ENCODE measurements around the gene TMEM154.

Gene TMEM154

GRCh38 chr4:152626790-152627189, 53.0 kb downstream of the TMEM154 start:
- DNase-seq: no peak

DNA sequence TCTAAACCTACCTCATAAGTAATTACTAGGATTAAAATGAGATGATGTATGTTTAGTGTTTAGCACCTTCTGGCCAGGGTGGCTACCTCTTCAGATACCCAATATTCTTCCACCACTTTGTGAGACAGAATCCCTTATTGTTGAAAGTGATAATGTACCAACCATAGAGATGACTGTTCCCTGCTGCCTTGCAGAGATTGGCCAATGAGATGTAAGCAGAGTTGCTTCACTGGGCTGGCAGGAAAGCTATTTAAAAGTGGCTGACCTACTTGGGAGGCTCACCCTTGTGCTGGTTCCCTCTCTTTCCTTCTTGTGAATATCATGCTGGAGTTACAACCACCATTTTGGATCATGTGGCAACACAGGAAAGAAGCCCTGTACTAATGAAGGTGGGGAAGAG, 58.9 kb downstream of the TMEM154 start:
- no peak for DNase-seq

- no peak for DNase-seq
These were observed 59.6 kb downstream of the TMEM154 start for GRCh38 chr4:152620218-152620617.

DNA sequence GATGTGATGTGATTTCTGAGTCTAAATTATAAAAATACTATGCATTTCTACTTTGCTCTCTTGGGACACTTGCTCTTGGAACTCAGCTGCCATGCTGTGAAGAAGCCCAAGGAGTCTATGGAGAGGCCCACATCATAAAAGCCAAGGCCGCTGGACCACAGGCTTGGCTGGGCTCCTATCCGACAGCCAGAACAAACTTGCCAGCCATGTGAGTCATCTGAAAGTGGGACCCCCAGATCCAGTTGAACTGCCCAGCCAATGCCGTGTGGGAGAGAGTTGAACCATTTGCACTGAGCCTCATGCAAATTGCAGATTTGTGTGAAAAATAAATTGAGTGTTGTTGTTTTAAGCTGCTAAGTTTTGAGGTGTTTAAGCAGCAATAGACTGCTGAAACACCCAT, 60.2 kb downstream of the TMEM154 start:
- DNase-seq: no peak

DNA sequence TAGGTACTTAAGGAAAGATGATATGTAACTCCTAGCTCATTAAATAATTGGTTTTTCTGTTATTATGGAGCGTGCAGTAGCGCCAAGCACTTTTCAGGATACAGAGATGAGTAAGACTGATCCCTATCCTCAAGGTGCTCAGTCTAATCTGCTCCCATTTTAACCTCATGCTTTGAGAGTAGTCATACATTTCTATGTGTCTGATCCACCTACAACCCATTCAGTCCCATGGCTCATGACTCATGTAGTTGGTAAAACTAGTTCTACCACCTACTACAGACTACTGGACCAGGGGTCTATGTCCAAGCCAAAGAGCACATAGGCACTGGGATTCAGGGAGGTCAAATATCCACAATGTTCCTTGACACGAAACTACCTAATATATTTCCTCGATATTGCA, 60.8 kb downstream of the TMEM154 start:
- no peak for DNase-seq

DNA sequence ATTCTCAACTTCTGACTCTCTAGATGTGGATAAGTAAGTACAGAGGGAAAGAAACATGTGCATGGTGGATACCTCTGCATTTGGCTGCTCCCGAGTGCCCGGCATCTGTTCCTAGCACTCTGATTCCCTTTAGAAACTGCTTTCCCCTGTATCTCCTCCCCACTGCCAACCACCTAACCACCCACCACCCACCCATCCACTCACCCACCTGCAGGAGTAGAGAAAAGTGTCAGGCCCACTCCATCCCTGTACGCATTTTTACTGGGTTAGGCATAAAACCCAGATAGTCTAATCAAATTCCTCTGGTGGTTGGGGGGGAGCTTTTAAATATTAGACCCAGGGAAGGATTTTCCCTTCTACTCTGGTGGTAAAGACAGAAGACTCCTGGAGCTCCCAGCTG, 63.0 kb downstream of the TMEM154 start:
- no peak for DNase-seq

DNA sequence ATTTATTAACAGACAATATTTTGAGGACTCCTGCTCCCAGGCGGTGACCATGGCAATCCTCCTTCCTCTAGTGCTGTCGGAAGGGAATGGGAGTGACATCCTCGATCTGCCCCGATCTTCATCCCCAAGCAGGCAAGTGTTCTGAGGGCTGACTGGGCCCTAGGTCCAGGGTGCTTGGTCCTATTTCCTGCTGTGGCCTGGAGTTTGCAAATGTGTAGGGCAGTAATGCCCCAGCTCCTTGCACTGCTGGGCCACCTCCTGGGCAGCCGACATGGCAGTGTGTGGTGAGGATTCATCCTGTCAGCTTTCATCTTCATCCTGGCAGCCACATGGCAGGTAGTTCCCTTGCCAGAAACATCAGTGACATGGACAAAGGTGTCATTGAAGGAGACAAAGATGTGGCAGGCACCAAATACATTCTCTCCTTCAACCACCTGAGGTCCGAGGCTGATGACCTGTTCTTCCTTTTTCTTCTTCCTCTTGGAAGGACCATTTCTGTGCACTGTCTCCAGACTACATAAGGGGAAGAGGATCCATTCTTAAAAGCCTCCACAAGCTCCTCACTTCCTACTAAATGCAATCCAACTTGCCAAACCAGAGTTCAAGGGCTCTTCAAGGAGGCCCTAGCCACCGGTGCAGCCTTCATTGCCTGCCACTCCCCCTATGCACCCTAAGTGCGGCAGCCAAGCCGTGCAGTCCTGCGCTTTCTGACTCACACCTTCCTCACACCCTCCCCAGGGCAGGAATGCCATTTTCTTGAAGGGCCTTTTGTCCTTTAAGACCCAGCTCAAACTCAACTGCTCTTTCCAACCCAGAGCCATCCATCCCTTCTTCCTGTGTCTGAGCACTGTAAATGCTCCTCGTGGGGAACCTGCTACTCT, 65.7 kb downstream of the TMEM154 start:
- no peak for DNase-seq

GRCh38 chr4:152613351-152613750, 66.4 kb downstream of the TMEM154 start:
- DNase-seq: no peak

DNA sequence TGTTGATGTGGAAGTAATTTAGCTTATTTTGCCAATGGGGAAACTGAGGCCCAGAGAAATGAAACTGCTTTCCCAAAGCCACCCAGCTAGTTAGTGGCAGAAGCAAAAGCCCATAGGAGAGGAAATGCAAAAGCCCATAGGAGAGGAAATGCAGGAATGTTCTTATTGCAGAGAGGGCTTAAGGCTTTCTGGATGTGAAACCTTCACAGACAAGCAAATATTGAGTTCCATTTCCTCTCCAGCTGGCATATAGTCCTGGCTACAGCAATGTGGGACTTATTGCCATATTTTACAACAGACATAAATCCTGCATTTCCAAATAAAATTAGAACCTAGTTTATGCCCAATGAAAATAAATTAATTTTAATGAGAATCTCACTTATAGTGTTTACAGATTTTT, 69.7 kb downstream of the TMEM154 start:
- DNase-seq: no peak

DNA sequence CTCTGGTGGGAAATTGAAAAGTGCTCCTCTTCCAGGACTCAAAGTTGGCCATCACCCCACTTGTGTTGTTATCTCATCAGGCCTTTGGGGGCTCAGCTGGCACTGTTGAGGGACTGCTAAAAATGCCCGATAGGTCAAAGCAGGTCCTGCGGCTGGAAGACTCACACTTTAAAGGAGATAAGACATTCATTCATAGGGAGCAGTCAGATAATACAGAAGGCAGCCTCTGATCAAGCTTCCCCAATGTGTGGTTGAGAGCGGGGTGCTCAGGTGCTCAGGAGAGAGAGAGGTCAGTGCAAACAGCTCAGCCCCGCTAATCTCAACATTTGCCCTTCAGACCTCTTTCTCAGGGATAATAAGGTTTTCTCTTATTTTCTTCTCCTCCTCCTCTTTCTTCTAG, 70.3 kb downstream of the TMEM154 start:
- DNase-seq: no peak

DNA sequence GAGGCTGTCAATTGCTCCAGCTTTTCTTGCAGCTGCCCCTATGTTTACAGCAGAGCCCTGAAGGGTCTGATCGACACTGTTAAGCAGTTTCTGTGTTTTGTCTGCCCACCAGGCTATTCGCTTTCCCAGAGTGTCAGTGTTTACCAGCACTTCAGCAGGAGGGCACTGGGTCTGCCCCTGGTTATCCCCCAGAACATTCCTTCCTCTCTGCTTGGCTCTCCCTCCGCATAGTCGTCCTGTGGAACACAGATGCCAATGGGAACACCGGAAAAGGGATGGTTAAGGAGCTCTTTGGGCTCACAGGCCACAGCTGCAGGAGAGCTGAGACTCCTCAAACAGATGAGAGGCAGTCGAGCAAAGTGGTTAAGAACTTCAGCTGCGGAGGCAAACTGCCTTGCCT, 72.6 kb downstream of the TMEM154 start:
- no peak for DNase-seq

DNA sequence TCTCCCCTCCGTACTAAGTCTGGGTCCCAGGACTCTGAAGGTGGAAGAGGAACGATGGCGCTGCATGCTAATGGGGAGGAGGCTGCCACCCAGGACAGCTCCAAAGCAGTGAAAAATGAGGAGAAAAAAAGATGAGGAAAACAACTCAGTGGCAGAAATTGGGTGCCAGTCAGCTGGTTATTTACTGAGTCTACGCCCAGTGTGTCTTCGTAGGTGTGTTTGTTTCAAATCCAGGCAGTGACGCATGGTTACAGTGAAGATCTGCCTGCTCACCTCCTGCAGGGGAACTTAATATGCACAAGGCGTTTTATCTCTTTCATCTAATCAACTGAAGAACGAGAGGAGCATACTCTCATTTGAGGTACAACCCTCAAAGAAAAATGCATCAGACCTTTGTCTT, 73.0 kb downstream of the TMEM154 start:
- peak; percentile 24 for DNase-seq

GRCh38 chr4:152605641-152606335, 74.0 kb downstream of the TMEM154 start:
- no peak for DNase-seq

DNA sequence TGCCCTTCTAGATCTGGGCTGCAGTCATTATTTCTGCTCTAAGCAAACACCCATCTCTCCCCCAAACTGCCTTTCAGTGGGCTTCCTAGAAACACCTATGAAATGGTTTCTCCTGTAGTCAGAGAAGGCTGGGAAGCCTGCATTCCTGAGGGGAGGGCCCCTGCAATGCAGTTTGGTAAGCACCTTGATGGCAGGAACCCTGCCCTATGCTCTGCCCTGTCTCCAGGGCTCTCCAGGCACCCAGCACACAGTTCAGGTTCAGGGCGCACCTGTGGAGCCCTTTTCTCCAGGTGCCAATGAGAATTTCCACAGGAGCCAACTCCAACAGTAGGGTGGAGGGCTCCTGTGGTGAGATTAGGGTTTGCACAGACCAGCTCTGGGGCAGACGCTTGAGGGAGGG, 74.8 kb downstream of the TMEM154 start:
- DNase-seq: no peak

- no peak for DNase-seq
These were observed 78.6 kb downstream of the TMEM154 start for GRCh38 chr4:152601156-152601555.

DNA sequence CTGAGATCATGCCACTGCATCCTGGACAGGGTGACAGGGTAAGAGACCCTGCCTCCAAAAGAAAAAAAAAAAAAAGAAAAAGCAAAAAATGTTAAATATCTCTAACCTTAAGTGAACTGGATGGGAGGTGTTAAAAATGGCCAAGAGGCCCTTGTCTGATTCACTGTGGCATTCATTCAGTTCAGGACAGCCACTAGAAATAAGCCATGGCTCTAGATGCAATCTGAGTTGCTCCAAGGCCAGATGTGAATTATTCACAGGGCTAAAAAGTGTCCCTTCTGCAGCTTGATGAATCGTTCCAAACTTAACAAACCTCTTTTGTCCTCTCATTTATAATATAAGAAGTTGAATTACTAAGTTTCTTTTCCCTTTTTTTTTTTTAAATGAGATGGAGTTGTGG, 80.2 kb downstream of the TMEM154 start:
- no peak for DNase-seq

- DNase-seq: no peak
These were observed 80.7 kb downstream of the TMEM154 start for GRCh38 chr4:152599095-152599494.

DNA sequence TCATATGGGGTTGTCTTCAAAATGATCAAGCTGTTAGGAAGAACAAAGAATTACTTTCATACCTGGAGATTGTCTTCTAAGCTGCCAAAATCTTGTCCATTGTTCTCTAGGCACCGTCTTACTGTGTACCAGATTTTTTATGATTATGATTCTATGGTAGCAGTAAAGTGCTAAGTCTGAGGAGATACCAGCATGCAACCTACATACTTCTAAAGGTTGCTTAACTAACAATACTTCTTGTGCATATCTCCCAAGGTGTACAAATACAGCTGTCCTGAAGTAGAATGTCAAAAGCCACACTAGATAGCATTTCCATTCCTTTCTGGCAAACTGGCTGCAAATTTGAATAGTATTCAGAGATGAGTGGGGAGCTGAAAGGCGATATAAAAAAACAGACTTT, 81.3 kb downstream of the TMEM154 start:
- DNase-seq: no peak

- DNase-seq: no peak
These were observed 84.5 kb downstream of the TMEM154 start for GRCh38 chr4:152594978-152595925.

DNA sequence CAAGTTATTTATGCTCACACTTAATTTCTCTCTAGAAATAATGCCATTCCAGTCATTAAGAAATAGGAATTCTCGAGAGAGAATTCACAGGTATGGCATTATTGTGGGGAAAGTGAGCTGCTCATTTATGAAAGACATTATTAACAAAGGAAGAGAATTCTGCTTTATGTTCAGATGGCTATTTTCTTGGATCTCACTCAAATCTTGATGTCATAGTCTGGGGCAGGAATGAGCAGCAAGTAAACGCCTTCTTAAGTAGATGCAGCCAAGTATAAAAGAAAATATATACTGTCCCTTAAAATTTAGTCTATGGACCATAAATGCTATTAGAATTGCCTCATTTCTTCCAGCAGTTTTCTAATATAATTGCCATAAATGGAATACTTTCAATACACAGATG, 85.7 kb downstream of the TMEM154 start:
- DNase-seq: no peak

- no peak for DNase-seq
These were observed 87.9 kb downstream of the TMEM154 start for GRCh38 chr4:152591876-152592275.

DNA sequence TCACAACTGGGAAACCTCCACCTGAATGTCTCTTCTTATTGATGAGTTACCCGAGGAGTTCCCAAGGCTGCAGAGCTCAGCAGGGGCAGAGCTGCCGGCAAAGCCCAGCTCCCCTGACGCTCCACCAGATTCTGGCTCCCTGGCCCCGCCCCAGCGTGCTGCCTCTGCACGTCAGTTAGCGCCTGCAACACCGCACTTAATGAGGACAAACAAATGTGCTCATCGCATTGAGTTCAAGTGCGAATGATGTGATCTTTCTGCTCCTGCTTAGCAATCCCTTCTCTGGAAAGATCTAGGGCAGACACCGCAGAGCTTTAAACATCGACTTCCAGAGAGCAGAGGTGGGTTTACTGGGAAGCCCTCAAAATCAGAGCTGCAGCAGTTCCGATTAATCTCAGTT, 88.4 kb downstream of the TMEM154 start:
- no peak for DNase-seq

Measured in CD4-positive, alpha-beta T cell treated with Interleukin-12 subunit alpha and Interleukin-12 subunit beta, for 1 hour (primary cell).